ENCODE measurements around the gene STK16.
"Not testable (repeated sequence)": the region's sequence is repeated elsewhere in the genome, so short reads cannot be mapped to it uniquely, and the experiment has no call there.

Gene STK16

GRCh38 chr2:219245148-219245898 lies at the start of gene STK16, which contains the start of gene GLB1L:
Gene STK16, plus strand, starts transcription at chr2:219245479. Its CDS starts 521 bp downstream, at chr2:219246000.
Gene GLB1L, minus strand, starts transcription at chr2:219245444. Its CDS starts 1,871 bp downstream, at chr2:219243573.
- DNase-seq = peak; percentile 93 to 94

GRCh38 chr2:219197388-219197787 lies 47.9 kb upstream of the STK16 start:
- no peak for DNase-seq

- DNase-seq = no peak
Observed at GRCh38 chr2:219198974-219199373, 46.3 kb upstream of the STK16 start.

GRCh38 chr2:219199470-219200211 lies 45.6 kb upstream of the STK16 start:
- DNase-seq = no peak

GRCh38 chr2:219200502-219201326 lies 44.6 kb upstream of the STK16 start:
- peak; percentile 62 to 70 for DNase-seq

GRCh38 chr2:219201331-219201730 lies 43.9 kb upstream of the STK16 start:
- not testable (repeated sequence) for DNase-seq

- no peak for DNase-seq
Observed at GRCh38 chr2:219204425-219205164, 40.7 kb upstream of the STK16 start.

- DNase-seq = no peak
Observed at GRCh38 chr2:219205165-219205538, 40.1 kb upstream of the STK16 start.

GRCh38 chr2:219205981-219206327 lies 39.3 kb upstream of the STK16 start:
- DNase-seq = no peak

- peak; percentile 95 to 96 for DNase-seq
Observed at GRCh38 chr2:219206328-219207133, 38.7 kb upstream of the STK16 start, which contains the start of gene ZFAND2B. Gene ZFAND2B, plus strand, starts transcription at chr2:219206782. Its CDS starts 206 bp downstream, at chr2:219206988.

GRCh38 chr2:219207134-219207883 lies 38.0 kb upstream of the STK16 start:
- no peak for DNase-seq

- DNase-seq = no peak
Observed at GRCh38 chr2:219207884-219208740, 37.2 kb upstream of the STK16 start.

GRCh38 chr2:219209236-219210195 lies 35.8 kb upstream of the STK16 start:
- no peak for DNase-seq

GRCh38 chr2:219210196-219210885 lies 34.9 kb upstream of the STK16 start:
- DNase-seq = no peak

- DNase-seq = no peak
Observed at GRCh38 chr2:219210886-219211362, 34.4 kb upstream of the STK16 start.

- DNase-seq = no peak
Observed at GRCh38 chr2:219213026-219213415, 32.3 kb upstream of the STK16 start.

- DNase-seq = no peak
Observed at GRCh38 chr2:219213486-219214071, 31.7 kb upstream of the STK16 start.
